Ishikawa (cell line): ENCODE measurements around the gene BAZ2B.

ENCODE experiments used
- CEBPB ChIP-seq: IDR thresholded peaks from 2 replicates; pipeline ENCODE4 v1.6.1; 2012
- CREB1 ChIP-seq: IDR thresholded peaks from 2 replicates; pipeline ENCODE4 v1.6.1; 2012; ENCODE audit warnings: low read depth
- EGR1 ChIP-seq: IDR thresholded peaks from 2 replicates; pipeline ENCODE4 v1.6.1; 2012
- EP300 ChIP-seq: IDR thresholded peaks from 2 replicates; pipeline ENCODE4 v1.6.1; 2012; ENCODE audit warnings: borderline replicate concordance
- FOXM1 ChIP-seq: IDR thresholded peaks from 2 replicates; pipeline ENCODE4 v1.6.1; 2012; ENCODE audit warnings: low read depth, borderline replicate concordance
- NFIC ChIP-seq: IDR thresholded peaks from 2 replicates; pipeline ENCODE4 v1.6.1; 2012
- RAD21 ChIP-seq: IDR thresholded peaks from 2 replicates; pipeline ENCODE4 v1.6.1; 2012; ENCODE audit warnings: low read depth
- REST ChIP-seq: IDR thresholded peaks from 2 replicates; pipeline ENCODE4 v1.6.1; 2012; ENCODE audit warnings: low read depth, mild to moderate bottlenecking
- TAF1 ChIP-seq: IDR thresholded peaks from 2 replicates; pipeline ENCODE4 v1.6.1; 2012; ENCODE audit warnings: low read depth, mild to moderate bottlenecking
- TCF12 ChIP-seq: IDR thresholded peaks from 2 replicates; pipeline ENCODE4 v1.6.1; 2012; ENCODE audit warnings: low read depth
- TEAD4 ChIP-seq: IDR thresholded peaks from 2 replicates; pipeline ENCODE4 v1.6.1; 2012
- YY1 ChIP-seq: IDR thresholded peaks from 2 replicates; pipeline ENCODE4 v1.6.1; 2012; ENCODE audit warnings: low read depth

- TF ChIP-seq YY1 (no peak), CEBPB (no peak), CREB1 (no peak), TAF1 (no peak), RAD21 (no peak), NFIC (no peak), EP300 (no peak), TEAD4 (no peak), EGR1 (no peak), REST (no peak), FOXM1 (no peak), TCF12 (no peak)
Observed at GRCh38 chr2:159558479-159558878, 57.9 kb downstream of the BAZ2B start.
